Measurements from ENCODE around the gene KCNMA1. TPM values are rescaled to one million over a fixed set of nuclear protein-coding genes. Genes with fewer than 3 reads are reported as not detected.

KCNMA1 gene
- total and polyA plus RNA-seq, 10 of the 15 experiments (the other 5 are each of a cell fraction or from before 2014, with no cell fraction given) = 8.5 to 77.0 (median 21.3) TPM

DNA sequence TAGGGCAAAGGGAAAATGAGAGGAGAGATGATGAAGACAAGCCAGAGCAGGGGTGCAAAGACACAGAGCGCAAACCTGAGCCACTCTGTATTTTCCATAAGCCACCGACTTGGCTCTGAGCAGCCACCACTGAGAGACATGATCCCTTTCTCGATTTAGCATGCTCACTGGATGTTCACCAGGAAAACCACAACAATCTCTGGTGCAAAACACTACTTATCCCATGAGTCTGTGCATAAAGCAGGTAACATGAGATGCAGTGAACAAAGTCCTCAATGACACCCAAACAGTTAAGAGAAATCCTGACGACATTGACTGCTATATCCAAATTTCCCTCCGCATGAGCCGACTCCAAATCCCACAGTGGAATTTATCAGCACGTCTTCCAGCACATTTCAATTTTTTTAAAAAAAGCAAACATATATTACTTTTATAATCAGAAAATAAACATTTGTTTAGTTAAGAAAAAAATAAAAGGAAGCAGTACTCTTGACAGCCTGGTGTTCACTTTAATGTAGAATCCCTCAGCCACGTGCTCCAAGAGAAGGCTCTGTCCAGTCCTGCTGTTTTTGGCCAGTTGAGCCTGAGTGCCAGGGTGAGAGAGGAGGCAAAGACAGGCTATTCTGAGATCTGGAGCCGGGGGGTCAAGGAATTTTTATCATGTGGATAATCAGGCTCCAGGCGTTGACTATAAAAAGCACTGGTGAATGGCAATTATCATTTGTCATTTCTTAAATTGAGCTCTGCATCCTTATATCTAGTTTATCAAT lies 238.4 kb downstream of the KCNMA1 start:
- ChIA-PET SMC1A (ENCODE audit: uncharacterized antibody, unreplicated experiment) (interaction anchor here (1.7 kb wide), 1 partner anchor 242 kb away, joined by 4 read pairs; no protein-coding TSS in a partner anchor), RAD21 (ENCODE audit: unreplicated experiment) (no interaction called here), POLR2A (no interaction called here), CTCF (interaction anchor here (0.5 to 2.8 kb wide), 4 partner anchors 7 to 225 kb away, joined by 3 to 18 read pairs (median 3); no protein-coding TSS in a partner anchor)
- Histone ChIP-seq H2AFZ (ENCODE audit: control insufficient read depth, low read depth, low read length) (no peak overlapping the region), H3K79me2 (ENCODE audit: control insufficient read depth, insufficient read depth, low read length) (no peaks in the 10 kb centered on the region), H3K27me3 (replicated peaks in 1 of 2; ENCODE audit: control insufficient read depth in 2 of 2, insufficient read depth in 2 of 2, low read length in 1 of 2) (no peaks in the 10 kb centered on the region), H3K4me2 (ENCODE audit: control insufficient read depth, insufficient read depth) (no peak overlapping the region), H3K9me3 (replicated peaks; ENCODE audit: control insufficient read depth, insufficient read depth, low read length) (no peaks in the 10 kb centered on the region), H3K36me3 (ENCODE audit: control insufficient read depth in 2 of 2, insufficient read depth in 2 of 2, low read length in 1 of 2) (no peaks in the 10 kb centered on the region; a peak in 1 of 4 replicates), H3K9ac (ENCODE audit: control insufficient read depth, insufficient read depth, low read length) (no peak overlapping the region), H4K20me1 (ENCODE audit: control insufficient read depth, insufficient read depth) (no peaks in the 10 kb centered on the region), H3K4me3 (no peak overlapping the region), H3K27ac (ENCODE audit: control insufficient read depth, insufficient read depth) (no peak overlapping the region), H3K4me1 (ENCODE audit: control insufficient read depth, insufficient read depth, low read length) (no peaks in the 10 kb centered on the region)
- BruUV-seq (replicated peaks) = no TSS peak
- intact Hi-C loops (cut with micrococcal nuclease; ENCODE audit: unreplicated experiment) (no loop called here), in situ Hi-C loops (cut with MboI) (no loop called here)
- DNase-seq (ENCODE audit: low read depth, low spot score) (no peak), ATAC-seq (no peak), FAIRE-seq (no peak)
- 46% methylated on average over 10 of the region's 10 CpGs for WGBS (ENCODE audit: insufficient coverage, insufficient replicate concordance, low lambda C conversion rate, missing lambda C conversion rate)
- TF ChIP-seq NR2C2 (IDR thresholded peaks at IDR 0.05; ENCODE audit: borderline replicate concordance, control insufficient read depth, insufficient read length, low read depth) (no peak), RAD21 (IDR thresholded peaks at IDR 0.05; ENCODE audit: insufficient read depth, low read depth, low read length) (no peak), TAF1 (IDR thresholded peaks at IDR 0.05; ENCODE audit: borderline replicate concordance, low read depth, low read length) (no peak), NFIC (IDR thresholded peaks at IDR 0.05; ENCODE audit: low read depth, low read length) (no peak), JUND (IDR thresholded peaks at IDR 0.05; ENCODE audit: low read depth, low read length) (no peak), CREM (IDR thresholded peaks at IDR 0.05; ENCODE audit: low read depth) (no peak), CBFB (IDR thresholded peaks at IDR 0.05; ENCODE audit: low read depth) (no peak), MEF2A (IDR thresholded peaks at IDR 0.05; ENCODE audit: insufficient read depth, low read depth, low read length) (no peak)
- TF ChIP-seq, protein P1, sequence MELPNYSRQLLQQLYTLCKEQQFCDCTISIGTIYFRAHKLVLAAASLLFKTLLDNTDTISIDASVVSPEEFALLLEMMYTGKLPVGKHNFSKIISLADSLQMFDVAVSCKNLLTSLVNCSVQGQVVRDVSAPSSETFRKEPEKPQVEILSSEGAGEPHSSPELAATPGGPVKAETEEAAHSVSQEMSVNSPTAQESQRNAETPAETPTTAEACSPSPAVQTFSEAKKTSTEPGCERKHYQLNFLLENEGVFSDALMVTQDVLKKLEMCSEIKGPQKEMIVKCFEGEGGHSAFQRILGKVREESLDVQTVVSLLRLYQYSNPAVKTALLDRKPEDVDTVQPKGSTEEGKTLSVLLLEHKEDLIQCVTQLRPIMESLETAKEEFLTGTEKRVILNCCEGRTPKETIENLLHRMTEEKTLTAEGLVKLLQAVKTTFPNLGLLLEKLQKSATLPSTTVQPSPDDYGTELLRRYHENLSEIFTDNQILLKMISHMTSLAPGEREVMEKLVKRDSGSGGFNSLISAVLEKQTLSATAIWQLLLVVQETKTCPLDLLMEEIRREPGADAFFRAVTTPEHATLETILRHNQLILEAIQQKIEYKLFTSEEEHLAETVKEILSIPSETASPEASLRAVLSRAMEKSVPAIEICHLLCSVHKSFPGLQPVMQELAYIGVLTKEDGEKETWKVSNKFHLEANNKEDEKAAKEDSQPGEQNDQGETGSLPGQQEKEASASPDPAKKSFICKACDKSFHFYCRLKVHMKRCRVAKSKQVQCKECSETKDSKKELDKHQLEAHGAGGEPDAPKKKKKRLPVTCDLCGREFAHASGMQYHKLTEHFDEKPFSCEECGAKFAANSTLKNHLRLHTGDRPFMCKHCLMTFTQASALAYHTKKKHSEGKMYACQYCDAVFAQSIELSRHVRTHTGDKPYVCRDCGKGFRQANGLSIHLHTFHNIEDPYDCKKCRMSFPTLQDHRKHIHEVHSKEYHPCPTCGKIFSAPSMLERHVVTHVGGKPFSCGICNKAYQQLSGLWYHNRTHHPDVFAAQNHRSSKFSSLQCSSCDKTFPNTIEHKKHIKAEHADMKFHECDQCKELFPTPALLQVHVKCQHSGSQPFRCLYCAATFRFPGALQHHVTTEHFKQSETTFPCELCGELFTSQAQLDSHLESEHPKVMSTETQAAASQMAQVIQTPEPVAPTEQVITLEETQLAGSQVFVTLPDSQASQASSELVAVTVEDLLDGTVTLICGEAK (IDR thresholded peaks at IDR 0.05; ENCODE audit: borderline replicate concordance) = no peak
- TF ChIP-seq, protein P2, sequence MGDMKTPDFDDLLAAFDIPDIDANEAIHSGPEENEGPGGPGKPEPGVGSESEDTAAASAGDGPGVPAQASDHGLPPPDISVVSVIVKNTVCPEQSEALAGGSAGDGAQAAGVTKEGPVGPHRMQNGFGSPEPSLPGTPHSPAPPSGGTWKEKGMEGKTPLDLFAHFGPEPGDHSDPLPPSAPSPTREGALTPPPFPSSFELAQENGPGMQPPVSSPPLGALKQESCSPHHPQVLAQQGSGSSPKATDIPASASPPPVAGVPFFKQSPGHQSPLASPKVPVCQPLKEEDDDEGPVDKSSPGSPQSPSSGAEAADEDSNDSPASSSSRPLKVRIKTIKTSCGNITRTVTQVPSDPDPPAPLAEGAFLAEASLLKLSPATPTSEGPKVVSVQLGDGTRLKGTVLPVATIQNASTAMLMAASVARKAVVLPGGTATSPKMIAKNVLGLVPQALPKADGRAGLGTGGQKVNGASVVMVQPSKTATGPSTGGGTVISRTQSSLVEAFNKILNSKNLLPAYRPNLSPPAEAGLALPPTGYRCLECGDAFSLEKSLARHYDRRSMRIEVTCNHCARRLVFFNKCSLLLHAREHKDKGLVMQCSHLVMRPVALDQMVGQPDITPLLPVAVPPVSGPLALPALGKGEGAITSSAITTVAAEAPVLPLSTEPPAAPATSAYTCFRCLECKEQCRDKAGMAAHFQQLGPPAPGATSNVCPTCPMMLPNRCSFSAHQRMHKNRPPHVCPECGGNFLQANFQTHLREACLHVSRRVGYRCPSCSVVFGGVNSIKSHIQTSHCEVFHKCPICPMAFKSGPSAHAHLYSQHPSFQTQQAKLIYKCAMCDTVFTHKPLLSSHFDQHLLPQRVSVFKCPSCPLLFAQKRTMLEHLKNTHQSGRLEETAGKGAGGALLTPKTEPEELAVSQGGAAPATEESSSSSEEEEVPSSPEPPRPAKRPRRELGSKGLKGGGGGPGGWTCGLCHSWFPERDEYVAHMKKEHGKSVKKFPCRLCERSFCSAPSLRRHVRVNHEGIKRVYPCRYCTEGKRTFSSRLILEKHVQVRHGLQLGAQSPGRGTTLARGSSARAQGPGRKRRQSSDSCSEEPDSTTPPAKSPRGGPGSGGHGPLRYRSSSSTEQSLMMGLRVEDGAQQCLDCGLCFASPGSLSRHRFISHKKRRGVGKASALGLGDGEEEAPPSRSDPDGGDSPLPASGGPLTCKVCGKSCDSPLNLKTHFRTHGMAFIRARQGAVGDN (IDR thresholded peaks at IDR 0.05) = no peak
- TF ChIP-seq, protein P3, sequence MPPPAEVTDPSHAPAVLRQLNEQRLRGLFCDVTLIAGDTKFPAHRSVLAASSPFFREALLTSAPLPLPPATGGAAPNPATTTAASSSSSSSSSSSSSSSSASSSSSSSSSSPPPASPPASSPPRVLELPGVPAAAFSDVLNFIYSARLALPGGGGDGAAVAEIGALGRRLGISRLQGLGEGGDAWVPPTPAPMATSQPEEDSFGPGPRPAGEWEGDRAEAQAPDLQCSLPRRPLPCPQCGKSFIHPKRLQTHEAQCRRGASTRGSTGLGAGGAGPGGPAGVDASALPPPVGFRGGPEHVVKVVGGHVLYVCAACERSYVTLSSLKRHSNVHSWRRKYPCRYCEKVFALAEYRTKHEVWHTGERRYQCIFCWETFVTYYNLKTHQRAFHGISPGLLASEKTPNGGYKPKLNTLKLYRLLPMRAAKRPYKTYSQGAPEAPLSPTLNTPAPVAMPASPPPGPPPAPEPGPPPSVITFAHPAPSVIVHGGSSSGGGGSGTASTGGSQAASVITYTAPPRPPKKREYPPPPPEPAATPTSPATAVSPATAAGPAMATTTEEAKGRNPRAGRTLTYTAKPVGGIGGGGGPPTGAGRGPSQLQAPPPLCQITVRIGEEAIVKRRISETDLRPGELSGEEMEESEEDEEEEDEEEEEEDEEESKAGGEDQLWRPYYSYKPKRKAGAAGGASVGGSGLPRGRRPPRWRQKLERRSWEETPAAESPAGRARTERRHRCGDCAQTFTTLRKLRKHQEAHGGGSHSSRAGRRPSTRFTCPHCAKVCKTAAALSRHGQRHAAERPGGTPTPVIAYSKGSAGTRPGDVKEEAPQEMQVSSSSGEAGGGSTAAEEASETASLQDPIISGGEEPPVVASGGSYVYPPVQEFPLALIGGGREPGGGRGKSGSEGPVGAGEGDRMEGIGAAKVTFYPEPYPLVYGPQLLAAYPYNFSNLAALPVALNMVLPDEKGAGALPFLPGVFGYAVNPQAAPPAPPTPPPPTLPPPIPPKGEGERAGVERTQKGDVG (CRISPR knock-in tag; IDR thresholded peaks at IDR 0.05) = no peak
